Measurements from ENCODE around the gene IRS4. TPM values are rescaled to one million over a fixed set of nuclear protein-coding genes. Genes with fewer than 3 reads are reported as not detected.

Gene IRS4
- total and polyA plus RNA-seq, 2 donors (not counting 1 experiment from before 2014, with no cell fraction given) = not detected

- no peak overlapping the region for H2AFZ ChIP-seq (ENCODE audit: low read length)
- no peaks in the 10 kb centered on the region for H3K79me2 ChIP-seq (ENCODE audit: control insufficient read depth, insufficient read depth, low read length)
- H3K27ac ChIP-seq (ENCODE audit: insufficient read depth, low read length) = no peak overlapping the region
- no peaks in the 10 kb centered on the region for H3K27me3 ChIP-seq (ENCODE audit: control insufficient read depth, insufficient read depth, low read length)
- H4K20me1 ChIP-seq (ENCODE audit: control insufficient read depth, extremely low read depth, insufficient read depth, low read length) = no peaks in the 10 kb centered on the region
- H3K4me2 ChIP-seq (ENCODE audit: extremely low read depth, insufficient read depth, low read length) = no peak overlapping the region
- no peaks in the 10 kb centered on the region for H3K9me3 ChIP-seq (ENCODE audit: control insufficient read depth, insufficient read depth, low read depth, low read length)
- no peak overlapping the region for H3K9ac ChIP-seq (ENCODE audit: insufficient read depth, low read length)
- TF ChIP-seq CTCF (conservative IDR thresholded peaks at IDR 0.05 in 1 of 2, IDR thresholded peaks at IDR 0.05 in 1 of 2; ENCODE audit: low read depth in 1 of 2, low read length in 2 of 2) = no peak
- no peak for TF ChIP-seq EZH2 (IDR thresholded peaks at IDR 0.05; ENCODE audit: low read length, missing control alignments)
- no peak for DNase-seq (ENCODE audit: low read depth in 2 of 2)
- no peak overlapping the region for H3K4me3 ChIP-seq (replicated peaks in 1 of 4; ENCODE audit: control extremely low read depth in 1 of 4, insufficient read depth in 1 of 4, low read depth in 3 of 4, low read length in 4 of 4)
- H3K4me1 ChIP-seq (ENCODE audit: control insufficient read depth, extremely low read depth, insufficient read depth, low read length) = no peaks in the 10 kb centered on the region
- no peaks in the 10 kb centered on the region for H3K36me3 ChIP-seq (ENCODE audit: control insufficient read depth, insufficient read depth, low read length)
Observed at GRCh38 chrX:108712886-108713285, 23.5 kb downstream of the IRS4 start.

- Histone ChIP-seq H3K4me3 (replicated peaks in 1 of 4; ENCODE audit: control extremely low read depth in 1 of 4, insufficient read depth in 1 of 4, low read depth in 3 of 4, low read length in 4 of 4) (no peak overlapping the region), H3K27ac (ENCODE audit: insufficient read depth, low read length) (no peak overlapping the region), H3K9ac (ENCODE audit: insufficient read depth, low read length) (no peak overlapping the region), H2AFZ (ENCODE audit: low read length) (no peak overlapping the region), H3K9me3 (ENCODE audit: control insufficient read depth, insufficient read depth, low read depth, low read length) (no peaks in the 10 kb centered on the region), H3K27me3 (ENCODE audit: control insufficient read depth, insufficient read depth, low read length) (no peaks in the 10 kb centered on the region), H3K4me1 (ENCODE audit: control insufficient read depth, extremely low read depth, insufficient read depth, low read length) (no peaks in the 10 kb centered on the region), H3K79me2 (ENCODE audit: control insufficient read depth, insufficient read depth, low read length) (no peaks in the 10 kb centered on the region), H3K36me3 (ENCODE audit: control insufficient read depth, insufficient read depth, low read length) (no peaks in the 10 kb centered on the region), H3K4me2 (ENCODE audit: extremely low read depth, insufficient read depth, low read length) (no peak overlapping the region), H4K20me1 (ENCODE audit: control insufficient read depth, extremely low read depth, insufficient read depth, low read length) (no peaks in the 10 kb centered on the region)
- no peak for DNase-seq (ENCODE audit: low read depth in 2 of 2)
- TF ChIP-seq CTCF (conservative IDR thresholded peaks at IDR 0.05 in 1 of 2, IDR thresholded peaks at IDR 0.05 in 1 of 2; ENCODE audit: low read depth in 1 of 2, low read length in 2 of 2) (no peak), EZH2 (IDR thresholded peaks at IDR 0.05; ENCODE audit: low read length, missing control alignments) (no peak)
Observed at GRCh38 chrX:108704839-108705238, 31.5 kb downstream of the IRS4 start.

GRCh38 chrX:108702530-108702929 lies 33.8 kb downstream of the IRS4 start:
- no peak overlapping the region for H2AFZ ChIP-seq (ENCODE audit: low read length)
- no peak overlapping the region for H3K9ac ChIP-seq (ENCODE audit: insufficient read depth, low read length)
- H3K36me3 ChIP-seq (ENCODE audit: control insufficient read depth, insufficient read depth, low read length) = no peaks in the 10 kb centered on the region
- H3K27ac ChIP-seq (ENCODE audit: insufficient read depth, low read length) = no peak overlapping the region
- no peak for TF ChIP-seq EZH2 (IDR thresholded peaks at IDR 0.05; ENCODE audit: low read length, missing control alignments)
- TF ChIP-seq CTCF (conservative IDR thresholded peaks at IDR 0.05 in 1 of 2, IDR thresholded peaks at IDR 0.05 in 1 of 2; ENCODE audit: low read depth in 1 of 2, low read length in 2 of 2) = no peak
- H3K4me3 ChIP-seq (replicated peaks in 1 of 4; ENCODE audit: control extremely low read depth in 1 of 4, insufficient read depth in 1 of 4, low read depth in 3 of 4, low read length in 4 of 4) = no peak overlapping the region
- no peaks in the 10 kb centered on the region for H3K79me2 ChIP-seq (ENCODE audit: control insufficient read depth, insufficient read depth, low read length)
- H3K9me3 ChIP-seq (ENCODE audit: control insufficient read depth, insufficient read depth, low read depth, low read length) = no peaks in the 10 kb centered on the region
- H3K27me3 ChIP-seq (ENCODE audit: control insufficient read depth, insufficient read depth, low read length) = no peaks in the 10 kb centered on the region
- no peaks in the 10 kb centered on the region for H4K20me1 ChIP-seq (ENCODE audit: control insufficient read depth, extremely low read depth, insufficient read depth, low read length)
- H3K4me2 ChIP-seq (ENCODE audit: extremely low read depth, insufficient read depth, low read length) = no peak overlapping the region
- no peaks in the 10 kb centered on the region for H3K4me1 ChIP-seq (ENCODE audit: control insufficient read depth, extremely low read depth, insufficient read depth, low read length)
- no peak for DNase-seq (ENCODE audit: low read depth in 2 of 2)
